ENCODE results near the gene COP1. TPM values are rescaled to one million over a fixed set of nuclear protein-coding genes. Genes with fewer than 3 reads are reported as not detected.

Gene COP1
- total RNA-seq, 1 donor from 2014 or later = 72.2 TPM

DNA sequence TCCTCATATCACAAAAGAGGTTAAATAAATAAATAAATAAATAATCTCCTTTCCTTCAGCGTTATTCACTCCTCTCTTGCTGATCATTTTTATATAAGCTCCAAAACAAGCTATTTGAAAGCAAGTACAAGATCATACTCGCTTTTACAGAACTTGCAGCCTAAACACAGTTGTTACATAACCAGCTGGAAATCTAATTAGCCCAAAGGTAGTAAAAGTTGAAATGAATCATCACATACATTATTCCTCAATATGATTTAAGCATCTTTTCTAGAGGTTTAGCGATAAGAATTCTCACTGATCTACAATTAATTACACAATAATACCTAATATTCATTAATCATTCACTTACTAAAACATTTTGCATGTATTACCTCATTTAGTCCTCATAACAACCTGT, 160.2 kb downstream of the COP1 start:
- TF ChIP-seq POLR2A (IDR thresholded peaks at IDR 0.05) (no peak), POLR2AphosphoS5 (IDR thresholded peaks at IDR 0.05; ENCODE audit: insufficient read depth in 1 of 2, low read depth in 1 of 2) (no peak)
- TF ChIP-seq, protein P1, sequence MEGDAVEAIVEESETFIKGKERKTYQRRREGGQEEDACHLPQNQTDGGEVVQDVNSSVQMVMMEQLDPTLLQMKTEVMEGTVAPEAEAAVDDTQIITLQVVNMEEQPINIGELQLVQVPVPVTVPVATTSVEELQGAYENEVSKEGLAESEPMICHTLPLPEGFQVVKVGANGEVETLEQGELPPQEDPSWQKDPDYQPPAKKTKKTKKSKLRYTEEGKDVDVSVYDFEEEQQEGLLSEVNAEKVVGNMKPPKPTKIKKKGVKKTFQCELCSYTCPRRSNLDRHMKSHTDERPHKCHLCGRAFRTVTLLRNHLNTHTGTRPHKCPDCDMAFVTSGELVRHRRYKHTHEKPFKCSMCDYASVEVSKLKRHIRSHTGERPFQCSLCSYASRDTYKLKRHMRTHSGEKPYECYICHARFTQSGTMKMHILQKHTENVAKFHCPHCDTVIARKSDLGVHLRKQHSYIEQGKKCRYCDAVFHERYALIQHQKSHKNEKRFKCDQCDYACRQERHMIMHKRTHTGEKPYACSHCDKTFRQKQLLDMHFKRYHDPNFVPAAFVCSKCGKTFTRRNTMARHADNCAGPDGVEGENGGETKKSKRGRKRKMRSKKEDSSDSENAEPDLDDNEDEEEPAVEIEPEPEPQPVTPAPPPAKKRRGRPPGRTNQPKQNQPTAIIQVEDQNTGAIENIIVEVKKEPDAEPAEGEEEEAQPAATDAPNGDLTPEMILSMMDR (IDR thresholded peaks at IDR 0.05) = no peak
- H3K9me3 ChIP-seq = no peaks in the 10 kb centered on the region
- no peaks in the 10 kb centered on the region for H3K4me1 ChIP-seq

DNA sequence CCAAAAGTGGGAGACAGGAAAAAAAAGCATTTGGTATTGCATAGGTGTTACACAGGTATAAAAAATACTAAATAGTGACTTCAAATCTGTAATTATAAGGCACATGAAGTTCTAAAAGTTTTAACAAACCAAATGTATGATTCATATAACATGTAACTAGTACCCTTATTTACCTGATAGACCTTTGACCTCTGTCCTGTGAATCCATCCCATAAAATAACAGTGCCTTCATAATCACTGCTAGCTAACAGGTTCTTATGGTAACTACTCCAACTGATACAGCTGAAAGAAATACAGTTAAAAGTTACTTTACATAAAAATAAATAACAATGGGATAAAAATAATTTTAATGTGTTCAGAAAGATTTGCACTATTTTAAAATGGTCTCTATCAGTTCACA, 163.5 kb downstream of the COP1 start:
- Histone ChIP-seq H3K4me3 (no peak overlapping the region), H3K4me1 (no peaks in the 10 kb centered on the region), H3K9me3 (no peaks in the 10 kb centered on the region), H3K36me3 (peaks cover 0 to 29% of the 10 kb centered on the region in 2 donors), H3K27ac (no peak overlapping the region), H3K27me3 (no peaks in the 10 kb centered on the region)
- intact Hi-C loops (cut with DNase I) = no loop called here
- no peak for DNase-seq (ENCODE audit: extremely low spot score in 2 of 2)
- TF ChIP-seq, protein P1 (IDR thresholded peaks at IDR 0.05) = no peak
- TF ChIP-seq POLR2AphosphoS5 (IDR thresholded peaks at IDR 0.05; ENCODE audit: insufficient read depth in 1 of 2, low read depth in 1 of 2) = no peak
- TF ChIP-seq POLR2A (IDR thresholded peaks at IDR 0.05) = no peak

More for the DNA sequence above, 160.2 kb downstream of the COP1 start:
- Histone ChIP-seq H3K27me3 (no peaks in the 10 kb centered on the region), H3K36me3 (peaks cover 0 to 10% of the 10 kb centered on the region in 2 donors), H3K27ac (no peak overlapping the region), H3K4me3 (no peak overlapping the region)
- DNase-seq (ENCODE audit: extremely low spot score in 2 of 2) = no peak
- intact Hi-C loops (cut with DNase I) = no loop called here

- H3K27me3 ChIP-seq = no peaks in the 10 kb centered on the region
- no peaks in the 10 kb centered on the region for H3K9me3 ChIP-seq
- peaks cover 0 to 12% of the 10 kb centered on the region in 2 donors for H3K36me3 ChIP-seq
- H3K4me3 ChIP-seq = no peak overlapping the region
- no peak for DNase-seq (ENCODE audit: extremely low spot score in 2 of 2)
- TF ChIP-seq, protein P1 (IDR thresholded peaks at IDR 0.05) = no peak
- TF ChIP-seq POLR2AphosphoS5 (IDR thresholded peaks at IDR 0.05; ENCODE audit: insufficient read depth in 1 of 2, low read depth in 1 of 2) = no peak
- TF ChIP-seq POLR2A (IDR thresholded peaks at IDR 0.05) = no peak
- peaks cover 21% of the 10 kb centered on the region for H3K4me1 ChIP-seq
- H3K27ac ChIP-seq = no peak overlapping the region
- intact Hi-C loops (cut with DNase I) = no loop called here
Observed at GRCh38 chr1:176033881-176034280, 173.2 kb downstream of the COP1 start.

GRCh38 chr1:176033474-176033873, 173.6 kb downstream of the COP1 start:
- intact Hi-C loops (cut with DNase I) = no loop called here
- no peaks in the 10 kb centered on the region for H3K9me3 ChIP-seq
- TF ChIP-seq, protein P1 (IDR thresholded peaks at IDR 0.05) = no peak
- no peak for TF ChIP-seq POLR2AphosphoS5 (IDR thresholded peaks at IDR 0.05; ENCODE audit: insufficient read depth in 1 of 2, low read depth in 1 of 2)
- TF ChIP-seq POLR2A (IDR thresholded peaks at IDR 0.05) = no peak
- no peak overlapping the region for H3K4me3 ChIP-seq
- peaks cover 21% of the 10 kb centered on the region for H3K4me1 ChIP-seq
- H3K27ac ChIP-seq = no peak overlapping the region
- no peak for DNase-seq (ENCODE audit: extremely low spot score in 2 of 2)
- H3K36me3 ChIP-seq = peaks cover 0 to 11% of the 10 kb centered on the region in 2 donors
- H3K27me3 ChIP-seq = no peaks in the 10 kb centered on the region

- TF ChIP-seq, protein P1 (IDR thresholded peaks at IDR 0.05) = no peak
- TF ChIP-seq POLR2AphosphoS5 (IDR thresholded peaks at IDR 0.05; ENCODE audit: insufficient read depth in 1 of 2, low read depth in 1 of 2) (no peak), POLR2A (IDR thresholded peaks at IDR 0.05) (no peak)
- no peaks in the 10 kb centered on the region for H3K27me3 ChIP-seq
- no peak overlapping the region for H3K4me3 ChIP-seq
- no peaks in the 10 kb centered on the region for H3K9me3 ChIP-seq
- H3K4me1 ChIP-seq = peaks cover 21% of the 10 kb centered on the region
- DNase-seq (ENCODE audit: extremely low spot score in 2 of 2) = no peak
- intact Hi-C loops (cut with DNase I) = no loop called here
- H3K36me3 ChIP-seq = peaks cover 0 to 6% of the 10 kb centered on the region in 2 donors
- no peak overlapping the region for H3K27ac ChIP-seq
Observed at GRCh38 chr1:176032040-176032645, 174.9 kb downstream of the COP1 start.

Data from vagina (tissue), 2 donors.